Iris pigment epithelial cell (primary cell): ENCODE data around the gene AP3M1.

Experiments used
- DNase-seq: peaks from one replicate; pipeline ENCODE4 v3.0.0-alpha.2; 2011; ENCODE audit warnings: low read depth

AP3M1 gene

DNA sequence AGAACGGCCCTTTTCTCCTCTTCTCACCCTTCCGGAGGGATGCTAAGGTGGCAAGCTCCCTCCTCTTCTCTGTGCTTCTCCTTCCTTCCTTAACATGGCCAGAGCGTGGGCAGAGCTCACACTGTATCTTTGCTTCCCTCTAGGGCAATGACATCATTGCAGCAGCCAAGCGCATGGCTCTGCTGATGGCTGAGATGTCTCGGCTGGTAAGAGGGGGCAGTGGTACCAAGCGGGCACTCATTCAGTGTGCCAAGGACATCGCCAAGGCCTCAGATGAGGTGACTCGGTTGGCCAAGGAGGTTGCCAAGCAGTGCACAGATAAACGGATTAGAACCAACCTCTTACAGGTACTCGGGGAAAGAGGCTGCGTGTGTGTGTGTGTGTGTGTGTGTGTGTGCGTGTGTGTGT is 36.6 kb downstream of the AP3M1 start:
- no peak for DNase-seq

DNA sequence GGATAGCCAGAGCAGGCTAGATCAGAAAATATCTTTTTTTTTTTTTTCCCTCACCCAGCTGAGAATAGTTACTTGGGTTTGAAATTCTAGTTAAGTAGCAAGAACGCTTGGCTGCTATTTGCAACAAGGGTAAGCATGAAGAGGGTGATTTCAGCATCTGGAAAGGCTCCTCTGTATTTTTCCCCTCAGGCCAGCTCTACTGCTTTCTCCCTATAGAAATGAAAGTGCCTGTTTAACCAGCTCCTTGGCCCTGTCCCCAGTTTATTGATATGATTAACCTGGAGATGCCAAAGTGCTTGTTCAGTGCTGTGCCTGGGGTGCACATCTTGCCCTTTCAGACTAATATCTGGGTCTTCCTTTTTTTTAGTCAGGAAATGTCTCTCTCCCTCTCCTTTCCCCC is 37.1 kb downstream of the AP3M1 start:
- peak; percentile 26 for DNase-seq

DNA sequence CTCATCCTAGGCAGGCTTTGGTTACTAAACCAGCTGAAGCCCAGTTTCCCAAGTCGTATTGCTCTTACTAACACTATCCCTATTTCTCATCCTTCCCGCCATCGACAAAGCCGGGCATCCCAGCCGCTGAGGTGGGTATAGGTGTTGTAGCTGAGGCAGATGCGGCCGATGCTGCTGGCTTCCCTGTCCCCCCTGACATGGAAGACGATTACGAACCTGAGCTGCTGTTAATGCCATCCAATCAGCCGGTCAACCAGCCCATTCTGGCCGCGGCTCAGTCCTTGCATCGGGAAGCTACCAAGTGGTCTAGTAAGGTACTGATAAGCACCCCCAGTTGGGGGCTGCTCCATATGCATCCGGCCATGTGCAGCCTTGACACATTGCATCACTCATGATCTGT is 38.8 kb downstream of the AP3M1 start:
- DNase-seq = no peak

DNA sequence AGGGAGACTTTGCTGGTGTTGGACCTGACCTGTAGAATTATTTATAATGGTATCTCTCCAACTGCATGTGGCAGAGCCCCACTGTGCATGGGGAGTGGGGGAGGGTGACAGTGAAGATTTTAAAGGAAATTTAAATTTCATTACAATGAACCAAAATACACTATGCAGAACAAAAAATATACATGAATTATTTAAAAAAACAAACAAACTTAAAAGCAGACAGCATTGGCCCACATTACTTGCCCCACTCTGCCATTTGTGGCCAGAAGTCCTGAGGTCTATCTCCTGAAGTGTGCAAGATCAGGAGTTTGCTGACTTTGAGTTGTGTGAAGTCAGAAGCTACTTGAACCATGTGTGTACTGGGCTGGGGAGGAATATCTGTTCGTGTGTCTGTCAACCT is 40.5 kb downstream of the AP3M1 start:
- DNase-seq = no peak

DNA sequence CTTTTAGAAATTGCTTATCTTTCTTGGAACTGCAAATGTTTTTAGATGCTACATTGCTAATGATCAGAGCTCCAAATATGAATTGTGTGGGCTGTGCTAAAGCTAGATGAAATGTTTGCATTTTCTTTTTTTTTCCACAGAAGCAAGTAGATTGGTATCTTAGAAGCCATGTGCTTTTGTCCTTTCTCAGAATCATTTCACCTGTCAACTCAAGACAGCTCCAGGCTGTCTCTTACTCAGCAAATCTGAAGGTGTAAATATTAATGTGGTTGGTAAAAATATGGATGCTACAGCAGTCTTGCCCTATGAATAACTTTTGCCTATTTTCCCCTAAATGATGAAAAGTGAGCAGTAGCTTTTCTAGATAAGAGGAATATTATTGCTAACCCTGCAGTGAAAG is 41.2 kb downstream of the AP3M1 start:
- DNase-seq = no peak

DNA sequence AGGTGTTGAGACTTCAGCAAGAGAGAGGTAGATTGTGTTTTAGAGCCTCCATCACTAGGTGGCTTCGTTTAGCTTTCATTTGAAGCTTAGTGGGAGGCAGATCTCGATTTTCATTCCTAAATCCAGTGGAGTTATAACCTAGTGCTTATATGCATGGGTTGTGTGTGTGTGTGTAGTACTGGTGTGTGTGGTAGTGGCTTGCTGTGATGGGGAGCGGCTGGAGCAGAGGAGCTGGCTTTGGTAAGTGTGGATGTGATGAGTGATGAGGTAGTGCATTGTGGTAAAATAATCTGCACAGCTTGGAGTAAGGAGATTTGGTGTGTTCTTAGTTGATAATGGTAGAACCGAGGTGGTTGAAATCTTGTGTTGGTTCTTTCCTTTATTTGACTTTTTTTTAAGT is 43.2 kb downstream of the AP3M1 start:
- DNase-seq = no peak

DNA sequence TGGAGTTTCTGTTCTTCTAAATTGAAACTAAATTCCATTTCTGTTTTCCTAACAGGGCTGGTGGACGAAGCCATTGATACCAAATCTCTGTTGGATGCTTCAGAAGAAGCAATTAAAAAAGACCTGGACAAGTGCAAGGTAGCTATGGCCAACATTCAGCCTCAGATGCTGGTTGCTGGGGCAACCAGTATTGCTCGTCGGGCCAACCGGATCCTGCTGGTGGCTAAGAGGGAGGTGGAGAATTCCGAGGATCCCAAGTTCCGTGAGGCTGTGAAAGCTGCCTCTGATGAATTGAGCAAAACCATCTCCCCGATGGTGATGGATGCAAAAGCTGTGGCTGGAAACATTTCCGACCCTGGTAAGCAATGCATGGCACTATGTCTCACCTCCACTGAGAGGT is 45.6 kb downstream of the AP3M1 start:
- DNase-seq = no peak

DNA sequence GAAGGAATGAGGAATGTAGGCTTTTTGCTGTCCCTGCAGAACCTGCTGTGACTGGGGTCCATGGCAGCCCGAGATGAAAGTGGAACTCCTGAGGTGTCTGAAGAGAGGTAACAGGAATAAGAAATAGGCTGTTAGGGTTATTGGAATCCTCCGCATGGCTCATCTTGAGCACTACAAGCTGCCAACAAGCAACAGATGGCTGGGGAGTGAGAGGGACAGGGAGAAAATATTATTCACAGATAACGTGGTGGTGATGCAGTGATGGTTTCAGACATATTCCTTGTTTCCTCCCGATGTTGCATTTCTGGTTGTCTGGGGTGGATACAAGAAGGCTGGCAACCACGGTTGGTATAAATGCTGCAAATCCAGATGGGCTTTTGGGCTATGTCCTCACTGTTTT is 46.1 kb downstream of the AP3M1 start:
- DNase-seq = no peak

DNA sequence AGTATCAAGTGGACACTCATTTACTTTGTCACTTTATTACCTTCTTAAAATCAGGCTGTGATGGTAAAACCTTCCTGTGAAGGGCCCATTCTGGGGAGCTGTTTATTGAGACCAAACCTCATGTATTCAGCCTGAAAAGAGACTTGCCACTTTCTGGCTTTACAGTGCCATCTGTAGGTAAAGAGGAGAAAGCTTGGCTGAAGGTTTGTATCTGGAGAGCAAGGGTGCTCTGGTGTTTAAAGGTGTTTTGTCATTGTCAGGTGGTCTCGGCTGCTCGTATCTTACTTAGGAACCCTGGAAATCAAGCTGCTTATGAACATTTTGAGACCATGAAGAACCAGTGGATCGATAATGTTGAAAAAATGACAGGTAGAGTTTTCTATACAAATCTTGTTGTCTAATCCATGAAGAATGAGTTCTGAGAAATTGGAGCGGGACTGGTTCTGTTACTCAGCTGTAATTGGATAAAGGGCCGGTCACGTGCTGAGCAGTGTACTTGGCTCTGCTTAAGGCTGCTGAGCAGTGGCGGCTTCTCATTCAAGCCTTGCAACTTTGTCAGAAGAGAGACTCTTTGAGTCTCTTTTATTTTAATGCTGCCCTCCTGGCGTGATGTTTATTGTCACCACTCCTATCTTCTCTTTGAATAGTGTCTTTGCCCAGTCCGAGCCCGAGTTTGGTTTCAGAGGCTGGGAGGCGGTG is 46.9 kb downstream of the AP3M1 start:
- peak; percentile 45 for DNase-seq

DNA sequence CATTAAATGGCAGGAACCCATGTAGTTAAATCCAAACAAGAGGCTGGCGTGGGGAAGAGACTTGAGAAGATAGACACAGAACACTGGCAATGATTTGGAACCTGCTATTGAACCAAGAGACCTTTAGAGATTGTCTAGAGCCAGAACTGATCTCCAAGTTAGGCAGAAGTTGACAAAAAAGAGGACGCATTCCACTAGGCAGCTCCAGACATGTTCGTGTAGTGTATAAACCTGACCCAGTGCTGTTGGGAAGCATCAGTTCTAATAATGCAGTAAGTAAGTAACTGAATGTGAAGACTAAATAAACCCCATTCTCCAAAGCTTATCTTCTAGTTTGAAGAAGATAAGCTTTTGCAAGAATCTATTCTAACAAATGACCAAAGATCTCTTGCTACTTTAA is 50.8 kb downstream of the AP3M1 start:
- DNase-seq = no peak

DNA sequence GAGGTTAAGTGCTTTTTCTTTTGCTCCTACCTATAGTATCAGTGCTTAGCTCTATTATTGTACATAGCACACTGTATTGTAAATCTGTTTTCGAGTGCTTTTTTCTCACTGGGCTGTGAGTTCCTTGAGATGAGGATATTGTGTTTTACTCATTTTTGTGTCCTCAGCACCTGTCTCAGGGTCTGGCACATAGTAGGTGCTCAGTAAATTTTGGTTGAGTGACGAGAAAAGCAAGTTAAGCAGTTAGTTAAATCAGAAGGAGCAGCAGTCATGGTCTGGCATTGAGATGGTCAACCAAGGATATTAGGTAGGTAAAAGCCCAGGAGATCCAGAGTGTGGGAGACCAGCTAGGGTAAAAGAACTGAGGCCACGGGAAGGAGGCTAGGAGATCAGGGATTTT is 51.2 kb downstream of the AP3M1 start:
- DNase-seq = no peak

DNA sequence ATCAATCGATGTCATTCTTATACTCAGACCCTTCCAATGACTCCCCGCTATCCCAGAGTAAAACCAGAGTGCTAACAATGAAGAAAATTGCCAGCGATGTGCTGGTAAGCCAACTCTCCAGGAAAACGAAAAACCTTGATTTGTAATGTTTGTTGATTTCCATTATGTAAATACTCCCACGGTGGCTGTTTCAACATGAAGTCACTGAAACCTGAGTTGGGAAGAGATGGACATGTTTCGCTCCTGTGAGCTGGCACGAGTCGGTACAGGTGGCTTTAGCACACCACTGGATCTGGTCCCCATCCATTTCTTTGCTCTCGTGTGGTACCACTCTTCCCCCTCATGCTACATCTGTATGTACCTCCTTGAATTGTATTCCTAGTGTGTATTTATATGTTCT is 52.9 kb downstream of the AP3M1 start:
- DNase-seq = no peak

DNA sequence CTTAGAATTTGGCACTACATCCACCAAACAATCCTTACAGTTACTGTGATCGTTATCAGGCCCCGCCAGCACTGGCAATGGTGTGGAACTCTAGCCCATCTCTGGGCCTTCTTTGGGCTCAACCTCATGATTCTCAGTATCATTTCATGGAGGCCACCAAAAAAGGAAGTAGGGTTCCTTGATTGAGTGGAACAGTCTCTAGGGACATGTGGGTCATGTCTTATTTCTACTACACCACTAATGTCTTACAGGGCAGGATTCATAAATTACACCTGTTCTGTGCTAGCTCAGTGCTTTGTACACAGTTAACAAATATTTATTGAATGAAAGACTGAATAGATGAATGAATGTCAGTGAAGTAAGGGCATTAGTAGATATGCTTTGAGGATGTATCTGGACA is 53.9 kb downstream of the AP3M1 start:
- no peak for DNase-seq

DNA sequence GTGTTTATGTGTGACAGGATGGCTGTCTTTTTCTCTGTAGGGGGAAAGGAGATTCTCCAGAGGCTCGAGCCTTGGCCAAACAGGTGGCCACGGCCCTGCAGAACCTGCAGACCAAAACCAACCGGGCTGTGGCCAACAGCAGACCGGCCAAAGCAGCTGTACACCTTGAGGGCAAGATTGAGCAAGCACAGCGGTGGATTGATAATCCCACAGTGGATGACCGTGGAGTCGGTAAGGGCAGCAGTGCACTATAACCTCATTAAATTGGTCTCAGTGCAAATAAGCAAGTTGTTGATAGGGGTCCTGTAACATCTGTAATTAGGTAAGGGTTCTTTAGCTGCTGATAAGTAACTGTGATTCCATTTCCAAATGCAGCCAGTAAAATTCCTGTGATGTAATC is 56.4 kb downstream of the AP3M1 start:
- DNase-seq = no peak

DNA sequence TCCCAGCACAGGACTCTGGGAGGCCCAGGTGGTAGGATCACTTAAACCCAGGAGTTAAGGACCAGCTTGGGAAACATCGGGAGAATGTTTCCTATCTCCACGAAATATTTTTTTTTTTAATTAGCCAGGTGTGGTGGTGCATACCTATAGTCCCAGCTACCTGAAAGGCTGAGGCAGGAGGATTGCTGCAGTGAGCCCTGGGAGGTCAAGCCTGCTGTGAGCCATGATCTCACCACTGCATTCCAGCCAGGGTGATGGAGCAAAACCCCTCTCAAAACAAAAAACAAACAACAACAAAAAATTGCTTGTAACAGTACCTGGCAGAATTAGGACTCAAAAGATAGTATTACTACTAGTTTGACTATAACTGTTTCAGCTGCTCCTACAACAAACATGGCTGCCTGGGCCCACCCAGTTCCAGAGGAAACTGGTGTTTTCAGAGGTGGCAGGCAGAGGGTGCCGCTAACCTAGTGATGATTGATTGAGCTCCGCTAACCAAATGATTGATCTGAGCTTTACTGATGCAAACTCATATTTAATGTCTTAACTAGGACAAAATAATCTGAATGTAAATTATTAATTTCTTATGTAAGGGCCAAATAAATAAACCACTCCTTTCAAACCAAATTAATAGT is 57.0 kb downstream of the AP3M1 start:
- DNase-seq = no peak

DNA sequence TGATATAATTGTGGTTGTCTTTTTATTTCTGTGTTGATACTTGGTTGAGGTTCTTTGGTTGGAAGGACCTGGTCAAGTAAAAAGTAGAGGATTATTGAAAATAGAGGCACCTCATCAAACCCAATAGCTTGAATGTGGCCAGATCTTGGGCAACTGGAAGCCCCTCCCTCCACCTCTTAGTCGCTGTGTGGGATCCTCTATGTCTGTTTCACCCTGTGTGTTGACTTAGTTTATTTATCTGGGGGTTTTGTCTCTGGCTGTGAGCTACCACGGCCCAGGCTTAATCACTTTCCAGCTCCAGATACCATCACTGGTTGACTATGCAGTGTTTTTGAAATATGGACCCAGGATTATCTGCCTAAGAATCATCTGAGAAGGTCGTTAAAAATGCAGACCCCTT is 58.3 kb downstream of the AP3M1 start:
- peak; percentile 47 for DNase-seq

DNA sequence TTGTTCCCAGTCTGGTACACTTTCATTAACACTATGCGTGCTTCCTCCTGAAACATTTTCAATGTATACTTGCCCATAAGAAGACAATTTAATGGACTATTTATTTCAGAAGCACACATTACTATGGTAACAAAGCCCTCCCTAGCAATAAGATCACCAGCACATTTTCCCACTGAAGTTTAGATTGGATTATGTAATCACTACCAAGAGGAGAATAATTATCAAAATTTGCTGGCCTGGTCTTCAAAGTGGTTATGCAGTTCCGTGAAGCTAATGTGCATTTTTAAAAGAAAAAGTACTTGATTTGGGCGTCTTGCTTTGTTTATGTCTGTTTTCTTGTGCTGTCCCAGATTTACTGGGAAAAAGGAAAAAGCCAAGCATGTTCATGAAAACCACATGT is 61.9 kb downstream of the AP3M1 start:
- DNase-seq = no peak

DNA sequence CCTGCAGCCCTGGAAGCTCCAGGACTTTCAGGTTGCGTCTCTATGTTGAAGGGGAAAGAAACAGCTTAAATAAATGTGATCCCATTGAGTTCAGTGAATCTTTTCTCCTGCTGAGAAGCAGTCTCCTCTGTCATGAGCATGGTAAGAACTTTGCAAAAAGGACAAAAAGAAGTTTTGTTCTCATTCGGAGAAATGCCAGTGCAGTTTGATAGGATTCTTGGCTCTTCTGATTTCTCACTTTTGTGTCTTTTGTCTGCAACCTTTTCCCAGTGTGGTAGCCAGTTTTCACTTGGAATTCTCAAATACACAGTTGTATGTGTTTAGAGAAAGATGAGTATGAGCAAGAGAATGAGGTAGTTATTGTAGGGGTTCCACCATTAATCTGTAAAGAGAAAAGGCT is 64.3 kb downstream of the AP3M1 start:
- DNase-seq = no peak

DNA sequence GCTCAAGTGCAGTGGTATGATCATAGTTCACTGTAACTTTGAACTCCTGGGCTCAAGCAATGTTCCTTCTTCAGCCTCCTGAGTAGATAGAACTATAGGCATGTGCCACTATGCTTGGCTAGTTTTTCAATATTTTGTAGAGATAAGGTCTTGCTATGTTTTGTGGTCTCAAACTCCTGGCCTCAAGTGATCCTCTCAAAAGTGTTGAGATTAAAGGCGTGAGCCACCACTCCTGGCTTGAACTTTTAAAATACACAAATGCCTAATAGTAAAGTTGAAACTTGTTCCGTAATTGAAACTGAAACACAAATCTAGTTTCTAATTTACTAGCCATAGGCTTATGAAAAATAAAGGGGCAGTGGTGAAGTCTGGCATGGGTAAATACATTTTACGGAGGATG is 65.7 kb downstream of the AP3M1 start:
- no peak for DNase-seq

DNA sequence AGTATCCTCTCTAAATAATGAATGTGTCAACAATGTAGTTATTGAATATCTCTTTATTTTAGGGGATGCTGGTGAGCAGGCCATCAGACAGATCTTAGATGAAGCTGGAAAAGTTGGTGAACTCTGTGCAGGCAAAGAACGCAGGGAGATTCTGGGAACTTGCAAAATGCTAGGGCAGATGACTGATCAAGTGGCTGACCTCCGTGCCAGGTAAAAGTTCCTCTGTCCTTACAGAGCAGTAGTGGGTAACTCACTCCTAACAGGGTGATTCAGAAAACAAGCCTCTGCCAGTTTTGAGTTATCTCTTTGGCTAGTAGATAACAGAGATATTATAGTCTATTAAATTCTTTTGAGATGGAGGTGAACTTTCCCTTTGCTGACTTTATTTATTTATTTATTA is 67.3 kb downstream of the AP3M1 start:
- no peak for DNase-seq

DNA sequence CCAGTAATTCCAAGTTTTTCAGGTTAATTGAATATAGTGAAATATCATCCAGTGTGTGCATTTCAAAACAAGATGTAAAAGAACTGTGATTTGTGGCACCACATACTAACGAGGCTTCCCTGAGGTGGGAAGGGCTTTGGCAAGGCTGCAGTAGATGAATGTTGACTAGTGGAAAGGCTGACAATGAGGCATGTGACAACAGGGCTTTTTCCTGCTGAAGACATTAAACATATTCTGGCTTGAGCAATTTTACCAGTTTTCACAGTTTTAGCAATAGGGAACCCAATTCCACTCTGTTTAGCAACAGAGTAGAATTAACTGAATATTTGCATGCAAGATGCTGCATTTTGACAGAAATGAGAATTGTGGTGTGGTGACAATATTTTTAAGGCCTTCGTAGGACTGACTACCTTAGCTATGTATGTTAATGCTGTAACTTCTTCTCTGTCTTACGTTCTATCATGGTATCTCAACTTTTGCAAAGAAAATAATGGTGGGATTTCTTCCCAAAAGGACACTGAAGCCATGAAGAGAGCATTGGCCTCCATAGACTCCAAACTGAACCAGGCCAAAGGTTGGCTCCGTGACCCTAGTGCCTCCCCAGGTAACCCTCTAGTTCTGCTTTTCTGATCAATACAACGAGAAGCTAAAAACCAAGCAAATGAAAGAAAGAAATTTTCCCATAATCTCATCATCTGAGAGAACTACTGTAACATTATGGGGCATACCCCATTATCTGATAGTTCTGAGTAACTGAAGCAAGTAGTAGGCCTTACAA is 68.5 kb downstream of the AP3M1 start:
- no peak for DNase-seq

DNA sequence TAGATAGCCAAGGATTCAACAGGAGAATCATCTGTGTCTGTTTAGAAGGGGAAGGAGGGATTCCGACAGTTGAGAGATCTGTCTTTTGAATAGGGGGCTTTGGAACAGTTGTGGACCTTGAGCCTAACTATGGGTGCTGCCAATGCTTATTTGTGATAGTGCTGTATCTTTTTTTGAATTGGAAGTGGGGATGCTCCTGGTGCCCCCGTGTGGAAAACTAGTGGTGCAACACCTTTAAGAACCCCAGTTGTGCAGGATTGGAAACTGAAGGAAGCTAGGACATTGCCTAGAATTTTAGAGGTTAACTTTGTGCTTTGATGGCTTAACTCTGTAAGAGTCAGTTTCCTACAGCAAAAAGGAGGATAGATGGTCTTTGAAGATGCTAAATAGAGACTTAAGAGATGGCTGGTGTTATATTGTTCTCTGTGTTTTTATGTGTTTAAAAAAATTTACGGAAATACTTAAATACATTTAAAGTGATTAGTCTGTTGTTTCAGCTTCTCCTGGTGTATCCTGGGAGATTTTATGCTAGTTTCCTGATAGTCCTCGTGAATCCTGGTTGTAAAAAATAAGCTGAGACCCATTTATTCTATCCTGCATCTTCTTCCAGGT is 69.3 kb downstream of the AP3M1 start:
- DNase-seq = peak; percentile 62
